ENCODE data around the gene ACY1. TPM values are rescaled to one million over a fixed set of nuclear protein-coding genes. Genes with fewer than 3 reads are reported as not detected.

Gene ACY1
- total and polyA plus RNA-seq, 2 donors (not counting 3 experiments of a cell fraction or from before 2014, with no cell fraction given), result 13.4 to 32.9 TPM

- intact Hi-C loops (cut with micrococcal nuclease) (loop anchor here (2.0 to 10.0 kb wide), 3 partner anchors 39 to 559 kb away; partner anchors contain the start of genes ACY1, DCAF1 and MANF), dilution Hi-C loops (cut with MboI; ENCODE audit: extremely low pct_ligation_motif_present, low sequenced_read_pairs) (no loop called here)
- Histone ChIP-seq H2AFZ (ENCODE audit: low read depth, low read length) (peak overlapping the region; percentile 87), H3K27ac (ENCODE audit: insufficient read depth, low read depth, low read length) (no peak overlapping the region), H3K27me3 (ENCODE audit: control insufficient read depth in 2 of 2, insufficient read depth in 2 of 2, low read length in 2 of 2) (no peaks in the 10 kb centered on the region), H3K79me2 (ENCODE audit: control insufficient read depth, insufficient read depth, low read length) (peaks cover 16% of the 10 kb centered on the region), H3K9me3 (replicated peaks; ENCODE audit: control insufficient read depth, insufficient read depth, low read length) (no peaks in the 10 kb centered on the region), H3K9me1 (replicated peaks; ENCODE audit: control insufficient read depth, extremely low read depth, insufficient read depth, low read length) (no peaks in the 10 kb centered on the region), H3K36me3 (ENCODE audit: control insufficient read depth in 2 of 2, extremely low read depth in 1 of 2, insufficient read depth in 2 of 2, low read length in 2 of 2) (no peaks in the 10 kb centered on the region), H3K4me3 (replicated peaks in 1 of 3; ENCODE audit: insufficient read depth in 1 of 3, low read depth in 1 of 3, low read length in 3 of 3) (no peak overlapping the region), H3K4me1 (ENCODE audit: control insufficient read depth, extremely low read depth, insufficient read depth, low read length) (peaks cover 21% of the 10 kb centered on the region), H3K4me2 (ENCODE audit: insufficient read depth, low read length) (no peak overlapping the region), H4K20me1 (replicated peaks; ENCODE audit: control insufficient read depth, extremely low read depth, insufficient read depth, low read length) (no peaks in the 10 kb centered on the region), H3K9ac (replicated peaks; ENCODE audit: extremely low read depth, insufficient read depth, low read length) (no peak overlapping the region)
- ChIA-PET CTCF (interaction anchor here (0.8 to 2.8 kb wide), 6 partner anchors 14 to 113 kb away, joined by 3 to 46 read pairs (median 8); partner anchors contain the start of genes ABHD14A, ABHD14B and DUSP7), POLR2A (interaction anchor here (0.6 to 2.1 kb wide), 2 partner anchors 10 to 52 kb away, joined by 4 to 6 read pairs; partner anchors contain the start of gene RPL29)
- DNase-seq (ENCODE audit: low read depth, low spot score) (no peak), FAIRE-seq (no peak)
- no TSS peak for BruUV-seq (replicated peaks)
- TF ChIP-seq FOS (IDR thresholded peaks at IDR 0.05; ENCODE audit: borderline replicate concordance, insufficient read depth, low read length), result no peak
- TF ChIP-seq MYC (IDR thresholded peaks at IDR 0.05; ENCODE audit: low read depth, low read length), result no peak
- TF ChIP-seq POLR2A (IDR thresholded peaks at IDR 0.05; ENCODE audit: low read depth, low read length), result no peak
- no peak for TF ChIP-seq GATA2 (IDR thresholded peaks at IDR 0.05; ENCODE audit: insufficient read depth, insufficient read length, low read depth, low read length)
- no peak for TF ChIP-seq CTCF (IDR thresholded peaks at IDR 0.05; ENCODE audit: extremely low read depth in 1 of 2, insufficient read depth in 1 of 2, low read depth in 1 of 2, low read length in 2 of 2)
Observed at GRCh38 chr3:51943451-51944391, 39.6 kb upstream of the ACY1 start.

Data from endothelial cell of umbilical vein (primary cell).